COLO668 (cell line): Measurements from ENCODE around the gene STK25.

Source experiments
- DNase-seq: peaks from one replicate; lab custom pipeline; 2025; ENCODE audit not compliant: unreplicated experiment; lab: John Stamatoyannopoulos, UW

The STK25 gene

GRCh38 chr2:241496003-241496707 lies 12.2 kb downstream of the STK25 start:
- no peak for DNase-seq

- DNase-seq = no peak
Observed at GRCh38 chr2:241495172-241496002, 13.0 kb downstream of the STK25 start.

- no peak for DNase-seq
Observed at GRCh38 chr2:241494311-241494908, 14.0 kb downstream of the STK25 start.

- no peak for DNase-seq
Observed at GRCh38 chr2:241493092-241493491, 15.3 kb downstream of the STK25 start.

- no peak for DNase-seq
Observed at GRCh38 chr2:241492174-241492565, 16.2 kb downstream of the STK25 start.

GRCh38 chr2:241491549-241492173 lies 16.7 kb downstream of the STK25 start:
- no peak for DNase-seq

- DNase-seq = no peak
Observed at GRCh38 chr2:241490825-241491506, 17.4 kb downstream of the STK25 start.

- DNase-seq = no peak
Observed at GRCh38 chr2:241489733-241490680, 18.4 kb downstream of the STK25 start.

- no peak for DNase-seq
Observed at GRCh38 chr2:241489088-241489487, 19.3 kb downstream of the STK25 start.

GRCh38 chr2:241485172-241485911 lies 23.0 kb downstream of the STK25 start:
- no peak for DNase-seq

GRCh38 chr2:241483305-241483704 lies 25.1 kb downstream of the STK25 start:
- DNase-seq = no peak

GRCh38 chr2:241482126-241482955 lies 26.0 kb downstream of the STK25 start:
- no peak for DNase-seq

- no peak for DNase-seq
Observed at GRCh38 chr2:241481687-241482086, 26.7 kb downstream of the STK25 start.

GRCh38 chr2:241479026-241479898 lies 29.1 kb downstream of the STK25 start:
- no peak for DNase-seq

GRCh38 chr2:241478166-241478565 lies 30.2 kb downstream of the STK25 start:
- DNase-seq = no peak

GRCh38 chr2:241475267-241475666 lies 33.1 kb downstream of the STK25 start:
- no peak for DNase-seq

GRCh38 chr2:241473399-241473798 lies 35.0 kb downstream of the STK25 start:
- no peak for DNase-seq
